ENCODE data around the gene COL23A1. TPM values are rescaled to one million over a fixed set of nuclear protein-coding genes. Genes with fewer than 3 reads are reported as not detected.
A peak's percentile ranks its signal among the peaks of the same experiment; 100 is the strongest.

Gene COL23A1
- total RNA-seq, 4 donors from 2014 or later, result 2.5 to 3.4 (median 3.0) TPM

- DNase-seq (ENCODE audit: low spot score in 2 of 2), result no peak
- 87 to 88% methylated on average over 7 of the region's 7 CpGs for WGBS, 2 donors
- TF ChIP-seq POLR2A (IDR thresholded peaks at IDR 0.05) (no peak), CTCF (IDR thresholded peaks at IDR 0.05) (no peak)
- intact Hi-C loops (cut with DNase I; ENCODE audit: low total_unique reads), result no loop called here
- H3K4me3 ChIP-seq (ENCODE audit: low read depth, poor library complexity, severe bottlenecking), result no peak overlapping the region
These were observed 12.2 kb downstream of the COL23A1 start for GRCh38 chr5:178577944-178578343.

- intact Hi-C loops (cut with DNase I; ENCODE audit: low total_unique reads), result no loop called here
- 64 to 72% methylated on average over 27 to 31 of the region's 31 CpGs for WGBS, 2 donors
- no peak for TF ChIP-seq POLR2A (IDR thresholded peaks at IDR 0.05)
- TF ChIP-seq CTCF (IDR thresholded peaks at IDR 0.05), result no peak
- peak in 1 of 2 donors; percentile 81 for DNase-seq (ENCODE audit: low spot score in 2 of 2)
- H3K4me3 ChIP-seq (ENCODE audit: low read depth, poor library complexity, severe bottlenecking), result no peak overlapping the region
These were observed 12.8 kb downstream of the COL23A1 start for GRCh38 chr5:178577376-178577839.

GRCh38 chr5:178576591-178577351 is 13.4 kb downstream of the COL23A1 start:
- no peak for TF ChIP-seq CTCF (IDR thresholded peaks at IDR 0.05)
- no peak for TF ChIP-seq POLR2A (IDR thresholded peaks at IDR 0.05)
- intact Hi-C loops (cut with DNase I; ENCODE audit: low total_unique reads), result no loop called here
- peak in 1 of 2 donors; percentile 77 for DNase-seq (ENCODE audit: low spot score in 2 of 2)
- no peak overlapping the region for H3K4me3 ChIP-seq (ENCODE audit: low read depth, poor library complexity, severe bottlenecking)
- WGBS, 2 donors, result 6 to 19% methylated on average over 7 to 84 of the region's 92 CpGs

- H3K4me3 ChIP-seq (ENCODE audit: low read depth, poor library complexity, severe bottlenecking), result no peak overlapping the region
- 73% methylated on average over 7 of the region's 7 CpGs for WGBS, 2 donors
- DNase-seq (ENCODE audit: low spot score in 2 of 2), result peak in 1 of 2 donors; percentile 14
- intact Hi-C loops (cut with DNase I; ENCODE audit: low total_unique reads), result no loop called here
- TF ChIP-seq POLR2A (IDR thresholded peaks at IDR 0.05) (no peak), CTCF (IDR thresholded peaks at IDR 0.05) (no peak)
These were observed 17.0 kb downstream of the COL23A1 start for GRCh38 chr5:178573216-178573615.

GRCh38 chr5:178572617-178573016 is 17.6 kb downstream of the COL23A1 start:
- intact Hi-C loops (cut with DNase I; ENCODE audit: low total_unique reads), result no loop called here
- H3K4me3 ChIP-seq (ENCODE audit: low read depth, poor library complexity, severe bottlenecking), result no peak overlapping the region
- no peak for DNase-seq (ENCODE audit: low spot score in 2 of 2)
- 93 to 96% methylated on average over 4 of the region's 4 CpGs for WGBS, 2 donors
- TF ChIP-seq CTCF (IDR thresholded peaks at IDR 0.05) (no peak), POLR2A (IDR thresholded peaks at IDR 0.05) (no peak)

All from lower leg skin (tissue), 4 donors.